ENCODE data around the gene PNMT.
"Not testable (repeated sequence)": the region's sequence is repeated elsewhere in the genome, so short reads cannot be mapped to it uniquely, and the experiment has no call there.

The PNMT gene

DNA sequence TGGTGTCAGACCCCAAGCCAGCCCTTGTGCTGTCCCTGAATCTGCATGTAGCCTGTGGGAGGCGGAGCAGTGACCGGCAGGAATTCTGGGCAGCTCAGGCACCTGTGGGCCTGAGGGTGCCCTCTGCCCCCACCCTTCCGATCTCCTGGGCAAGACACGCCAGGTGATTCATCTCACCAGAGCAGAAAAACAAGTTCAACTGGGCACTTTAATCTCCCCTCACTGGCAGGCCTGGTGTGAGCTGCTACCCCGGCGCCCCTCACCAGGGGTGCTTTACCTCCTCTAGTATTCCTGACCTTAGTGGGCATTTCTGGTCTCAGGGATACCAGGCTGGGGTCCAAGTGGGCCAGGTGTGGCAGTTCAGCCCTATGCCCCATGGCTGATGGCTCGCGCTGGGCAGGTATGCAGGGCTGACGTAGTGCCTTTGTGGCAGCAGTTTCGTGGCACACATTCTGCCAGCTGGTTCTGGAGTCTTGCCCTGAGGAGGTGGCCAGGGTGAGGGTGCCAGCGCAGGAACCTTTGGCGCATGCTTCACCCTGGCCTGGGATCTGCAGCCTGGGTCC is 37.6 kb downstream of the PNMT start:
- Histone ChIP-seq H3K4me1 (ENCODE audit: control insufficient read depth, insufficient read depth, low read length, poor library complexity, severe bottlenecking) (peaks cover 8% of the 10 kb centered on the region), H3K4me3 (ENCODE audit: extremely low read depth, insufficient read depth, low read length, poor library complexity, severe bottlenecking) (no peak overlapping the region), H3K27ac (ENCODE audit: low read depth, low read length, severe bottlenecking) (no peak overlapping the region), H3K36me3 (ENCODE audit: control insufficient read depth, insufficient read depth, low read length) (peaks cover 44% of the 10 kb centered on the region), H3K9me3 (ENCODE audit: control insufficient read depth, low read length) (no peaks in the 10 kb centered on the region)
- WGBS, 2 experiments (ENCODE audit: insufficient coverage in 2 of 2): 91 to 97% methylated on average over 12 of the region's 12 CpGs

DNA sequence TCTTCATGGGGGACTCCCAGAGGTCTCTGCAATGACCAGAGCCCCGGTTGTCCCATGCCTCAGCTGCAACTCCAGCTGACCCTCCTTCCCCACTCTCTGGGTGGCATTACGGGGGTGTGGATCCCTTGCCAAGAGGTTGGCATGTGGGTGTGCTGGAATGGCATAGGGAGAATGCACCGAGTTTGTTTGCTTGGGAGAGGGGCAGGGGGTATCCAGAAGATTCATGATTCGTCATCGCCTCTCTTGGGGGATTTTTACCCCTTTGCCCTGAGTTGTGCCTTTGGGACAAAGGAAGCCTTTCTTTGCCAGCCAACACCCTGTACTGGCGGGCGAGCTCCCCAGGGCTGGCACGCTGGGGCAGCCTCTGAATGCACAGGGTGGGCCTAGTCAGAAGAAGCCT is 38.1 kb downstream of the PNMT start:
- Histone ChIP-seq H3K4me3 (ENCODE audit: extremely low read depth, insufficient read depth, low read length, poor library complexity, severe bottlenecking) (no peak overlapping the region), H3K9me3 (ENCODE audit: control insufficient read depth, low read length) (no peaks in the 10 kb centered on the region), H3K4me1 (ENCODE audit: control insufficient read depth, insufficient read depth, low read length, poor library complexity, severe bottlenecking) (peaks cover 3% of the 10 kb centered on the region), H3K36me3 (ENCODE audit: control insufficient read depth, insufficient read depth, low read length) (peaks cover 46% of the 10 kb centered on the region), H3K27ac (ENCODE audit: low read depth, low read length, severe bottlenecking) (no peak overlapping the region)
- 93 to 96% methylated on average over 3 to 4 of the region's 8 CpGs for WGBS, 2 experiments (ENCODE audit: insufficient coverage in 2 of 2)

DNA sequence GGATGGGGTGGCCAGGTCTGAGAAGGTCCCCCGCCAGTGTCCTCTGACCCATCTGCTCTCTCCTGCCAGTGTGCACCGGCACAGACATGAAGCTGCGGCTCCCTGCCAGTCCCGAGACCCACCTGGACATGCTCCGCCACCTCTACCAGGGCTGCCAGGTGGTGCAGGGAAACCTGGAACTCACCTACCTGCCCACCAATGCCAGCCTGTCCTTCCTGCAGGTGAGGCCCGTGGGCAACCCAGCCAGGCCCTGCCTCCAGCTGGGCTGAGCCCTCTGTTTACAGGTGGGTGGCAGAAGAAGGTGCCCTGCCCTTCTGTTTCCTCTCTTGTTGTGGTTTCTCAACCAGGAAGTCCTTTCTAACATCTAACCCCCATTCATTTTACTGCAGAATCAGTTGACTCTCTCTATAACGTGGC is 38.7 kb downstream of the PNMT start:
- Histone ChIP-seq H3K36me3 (ENCODE audit: control insufficient read depth, insufficient read depth, low read length) (peaks cover 50% of the 10 kb centered on the region), H3K27ac (ENCODE audit: low read depth, low read length, severe bottlenecking) (no peak overlapping the region), H3K4me3 (ENCODE audit: extremely low read depth, insufficient read depth, low read length, poor library complexity, severe bottlenecking) (no peak overlapping the region), H3K9me3 (ENCODE audit: control insufficient read depth, low read length) (no peaks in the 10 kb centered on the region), H3K4me1 (ENCODE audit: control insufficient read depth, insufficient read depth, low read length, poor library complexity, severe bottlenecking) (no peaks in the 10 kb centered on the region)
- WGBS, 2 experiments (ENCODE audit: insufficient coverage in 2 of 2): 92 to 97% methylated on average over 6 to 7 of the region's 7 CpGs

DNA sequence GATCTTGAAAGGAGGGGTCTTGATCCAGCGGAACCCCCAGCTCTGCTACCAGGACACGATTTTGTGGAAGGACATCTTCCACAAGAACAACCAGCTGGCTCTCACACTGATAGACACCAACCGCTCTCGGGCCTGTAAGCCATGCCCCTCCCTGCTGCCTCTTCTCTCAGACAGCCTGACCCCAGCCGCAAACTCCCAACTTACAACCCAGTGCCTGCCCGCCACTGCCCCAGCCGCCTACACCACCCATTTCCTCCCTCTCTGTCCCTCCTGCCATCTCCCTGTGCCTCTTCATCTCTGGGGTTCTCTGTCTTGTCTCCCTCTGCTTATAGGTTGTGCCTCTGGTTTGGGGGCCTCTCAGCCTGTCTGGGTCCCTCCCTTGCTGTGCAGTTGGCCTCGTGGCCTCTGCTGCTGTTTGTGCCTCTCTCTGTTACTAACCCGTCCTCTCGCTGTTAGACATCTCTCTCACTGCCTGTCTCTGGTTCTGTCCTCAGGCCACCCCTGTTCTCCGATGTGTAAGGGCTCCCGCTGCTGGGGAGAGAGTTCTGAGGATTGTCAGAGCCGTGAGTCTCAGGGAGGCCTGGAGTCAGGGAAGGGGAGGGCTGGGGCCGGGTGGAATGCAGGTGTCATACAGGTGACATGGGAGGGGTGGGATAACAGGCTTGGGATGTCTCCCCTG is 41.2 kb downstream of the PNMT start:
- Histone ChIP-seq H3K4me1 (ENCODE audit: control insufficient read depth, insufficient read depth, low read length, poor library complexity, severe bottlenecking) (no peaks in the 10 kb centered on the region), H3K36me3 (ENCODE audit: control insufficient read depth, insufficient read depth, low read length) (peaks cover 60% of the 10 kb centered on the region), H3K9me3 (ENCODE audit: control insufficient read depth, low read length) (no peaks in the 10 kb centered on the region), H3K27ac (ENCODE audit: low read depth, low read length, severe bottlenecking) (no peak overlapping the region), H3K4me3 (ENCODE audit: extremely low read depth, insufficient read depth, low read length, poor library complexity, severe bottlenecking) (no peak overlapping the region)
- WGBS, 2 experiments (ENCODE audit: insufficient coverage in 2 of 2): 93 to 94% methylated on average over 12 of the region's 14 CpGs

DNA sequence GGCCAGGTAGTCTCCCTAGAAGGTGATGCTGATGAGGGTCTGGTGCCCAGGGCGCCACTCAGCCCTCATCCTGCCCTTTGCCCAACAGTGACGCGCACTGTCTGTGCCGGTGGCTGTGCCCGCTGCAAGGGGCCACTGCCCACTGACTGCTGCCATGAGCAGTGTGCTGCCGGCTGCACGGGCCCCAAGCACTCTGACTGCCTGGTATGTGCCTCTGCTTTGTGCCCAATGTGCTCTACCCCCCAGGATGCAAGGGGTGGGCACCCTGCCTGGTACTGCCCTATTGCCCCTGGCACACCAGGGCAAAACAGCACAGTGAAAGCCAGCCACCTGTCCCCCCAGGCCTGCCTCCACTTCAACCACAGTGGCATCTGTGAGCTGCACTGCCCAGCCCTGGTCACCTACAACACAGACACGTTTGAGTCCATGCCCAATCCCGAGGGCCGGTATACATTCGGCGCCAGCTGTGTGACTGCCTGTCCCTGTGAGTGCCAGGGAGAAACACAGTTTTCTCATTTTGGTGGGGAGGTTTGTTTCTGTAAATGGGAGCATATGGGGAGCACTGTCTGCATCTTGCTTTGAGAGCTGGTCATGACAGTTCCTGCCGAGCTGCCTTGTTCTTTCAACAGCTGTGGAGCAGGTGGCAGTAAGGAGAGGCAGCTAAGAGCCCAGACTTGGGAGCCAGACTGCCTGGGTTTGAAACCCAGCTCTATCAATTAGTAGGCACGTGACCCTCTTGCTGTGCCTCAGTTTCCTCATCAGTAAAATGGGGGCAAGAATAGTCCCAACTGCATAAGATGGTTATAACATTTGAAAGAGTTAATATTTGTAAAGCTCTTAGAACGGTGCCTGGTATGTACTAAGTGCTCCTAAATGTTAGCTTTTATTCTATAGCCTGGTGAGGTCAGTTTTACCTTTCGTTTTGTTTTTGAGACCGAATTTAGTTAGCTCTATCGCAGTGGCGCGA is 42.0 kb downstream of the PNMT start:
- Histone ChIP-seq H3K4me1 (ENCODE audit: control insufficient read depth, insufficient read depth, low read length, poor library complexity, severe bottlenecking) (no peaks in the 10 kb centered on the region), H3K27ac (ENCODE audit: low read depth, low read length, severe bottlenecking) (no peak overlapping the region), H3K4me3 (ENCODE audit: extremely low read depth, insufficient read depth, low read length, poor library complexity, severe bottlenecking) (no peak overlapping the region), H3K9me3 (ENCODE audit: control insufficient read depth, low read length) (no peaks in the 10 kb centered on the region), H3K36me3 (ENCODE audit: control insufficient read depth, insufficient read depth, low read length) (peaks cover 68% of the 10 kb centered on the region)
- WGBS, 2 experiments (ENCODE audit: insufficient coverage in 2 of 2): 97% methylated on average over 17 to 20 of the region's 20 CpGs

DNA sequence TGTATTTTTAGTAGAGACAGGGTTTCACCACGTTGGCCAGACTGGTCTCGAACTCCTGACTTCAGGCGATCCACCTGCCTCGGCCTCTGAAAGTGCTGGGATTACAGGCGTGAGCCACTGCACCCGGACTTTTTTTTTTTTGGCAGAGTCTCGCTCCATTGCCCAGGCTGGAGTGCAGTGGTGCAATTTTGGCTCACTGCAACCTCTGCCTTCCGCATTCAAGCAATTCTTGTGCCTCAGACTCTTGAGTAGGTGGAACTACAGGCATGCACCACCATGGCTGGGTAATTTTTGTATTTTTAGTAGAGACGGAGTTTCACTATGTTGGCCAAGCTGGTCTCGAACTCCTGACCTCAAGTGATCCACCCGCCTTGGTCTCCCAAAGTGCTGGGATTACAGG is 42.8 kb downstream of the PNMT start:
- H3K9me3 ChIP-seq (ENCODE audit: control insufficient read depth, low read length); H3K27ac ChIP-seq (ENCODE audit: low read depth, low read length, severe bottlenecking); H3K4me1 ChIP-seq (ENCODE audit: control insufficient read depth, insufficient read depth, low read length, poor library complexity, severe bottlenecking); H3K4me3 ChIP-seq (ENCODE audit: extremely low read depth, insufficient read depth, low read length, poor library complexity, severe bottlenecking): not testable (repeated sequence)
- WGBS, 2 experiments (ENCODE audit: insufficient coverage in 2 of 2): 90% methylated on average over 11 of the region's 11 CpGs
- peaks cover 72% of the 10 kb centered on the region for H3K36me3 ChIP-seq (ENCODE audit: control insufficient read depth, insufficient read depth, low read length)

DNA sequence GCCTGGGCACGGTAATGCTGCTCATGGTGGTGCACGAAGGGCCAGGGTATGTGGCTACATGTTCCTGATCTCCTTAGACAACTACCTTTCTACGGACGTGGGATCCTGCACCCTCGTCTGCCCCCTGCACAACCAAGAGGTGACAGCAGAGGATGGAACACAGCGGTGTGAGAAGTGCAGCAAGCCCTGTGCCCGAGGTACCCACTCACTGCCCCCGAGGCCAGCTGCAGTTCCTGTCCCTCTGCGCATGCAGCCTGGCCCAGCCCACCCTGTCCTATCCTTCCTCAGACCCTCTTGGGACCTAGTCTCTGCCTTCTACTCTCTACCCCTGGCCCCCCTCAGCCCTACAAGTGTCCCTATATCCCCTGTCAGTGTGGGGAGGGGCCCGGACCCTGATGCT is 43.6 kb downstream of the PNMT start:
- H3K27ac ChIP-seq (ENCODE audit: low read depth, low read length, severe bottlenecking): no peak overlapping the region
- H3K4me1 ChIP-seq (ENCODE audit: control insufficient read depth, insufficient read depth, low read length, poor library complexity, severe bottlenecking): no peaks in the 10 kb centered on the region
- no peak overlapping the region for H3K4me3 ChIP-seq (ENCODE audit: extremely low read depth, insufficient read depth, low read length, poor library complexity, severe bottlenecking)
- H3K36me3 ChIP-seq (ENCODE audit: control insufficient read depth, insufficient read depth, low read length): peaks cover 78% of the 10 kb centered on the region
- 89 to 98% methylated on average over 8 to 9 of the region's 10 CpGs for WGBS, 2 experiments (ENCODE audit: insufficient coverage in 2 of 2)
- no peaks in the 10 kb centered on the region for H3K9me3 ChIP-seq (ENCODE audit: control insufficient read depth, low read length)

DNA sequence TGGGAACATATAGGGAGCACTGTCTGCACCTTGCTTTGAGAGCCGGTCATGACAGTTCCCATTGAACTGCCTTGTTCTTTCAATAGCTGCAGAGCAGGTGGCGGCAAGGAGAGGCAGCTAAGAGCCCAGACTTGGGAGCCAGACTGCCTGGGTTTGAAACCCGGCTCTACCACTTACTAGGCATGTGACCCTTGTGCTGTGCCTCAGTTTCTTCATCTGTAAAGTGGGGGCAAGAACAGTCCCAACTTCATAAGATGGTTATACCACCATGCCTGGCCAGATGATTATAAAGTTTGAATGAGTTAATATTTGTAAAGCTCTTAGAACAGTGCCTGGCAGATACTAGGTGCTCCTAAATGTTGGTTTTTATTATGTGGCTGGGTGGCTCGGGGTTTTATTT is 46.0 kb downstream of the PNMT start:
- H3K4me3 ChIP-seq (ENCODE audit: extremely low read depth, insufficient read depth, low read length, poor library complexity, severe bottlenecking): no peak overlapping the region
- WGBS, 2 experiments (ENCODE audit: insufficient coverage in 2 of 2): 100% methylated on average over 3 of the region's 4 CpGs
- H3K4me1 ChIP-seq (ENCODE audit: control insufficient read depth, insufficient read depth, low read length, poor library complexity, severe bottlenecking): no peaks in the 10 kb centered on the region
- H3K9me3 ChIP-seq (ENCODE audit: control insufficient read depth, low read length): no peaks in the 10 kb centered on the region
- H3K36me3 ChIP-seq (ENCODE audit: control insufficient read depth, insufficient read depth, low read length): peaks cover 76% of the 10 kb centered on the region
- no peak overlapping the region for H3K27ac ChIP-seq (ENCODE audit: low read depth, low read length, severe bottlenecking)

DNA sequence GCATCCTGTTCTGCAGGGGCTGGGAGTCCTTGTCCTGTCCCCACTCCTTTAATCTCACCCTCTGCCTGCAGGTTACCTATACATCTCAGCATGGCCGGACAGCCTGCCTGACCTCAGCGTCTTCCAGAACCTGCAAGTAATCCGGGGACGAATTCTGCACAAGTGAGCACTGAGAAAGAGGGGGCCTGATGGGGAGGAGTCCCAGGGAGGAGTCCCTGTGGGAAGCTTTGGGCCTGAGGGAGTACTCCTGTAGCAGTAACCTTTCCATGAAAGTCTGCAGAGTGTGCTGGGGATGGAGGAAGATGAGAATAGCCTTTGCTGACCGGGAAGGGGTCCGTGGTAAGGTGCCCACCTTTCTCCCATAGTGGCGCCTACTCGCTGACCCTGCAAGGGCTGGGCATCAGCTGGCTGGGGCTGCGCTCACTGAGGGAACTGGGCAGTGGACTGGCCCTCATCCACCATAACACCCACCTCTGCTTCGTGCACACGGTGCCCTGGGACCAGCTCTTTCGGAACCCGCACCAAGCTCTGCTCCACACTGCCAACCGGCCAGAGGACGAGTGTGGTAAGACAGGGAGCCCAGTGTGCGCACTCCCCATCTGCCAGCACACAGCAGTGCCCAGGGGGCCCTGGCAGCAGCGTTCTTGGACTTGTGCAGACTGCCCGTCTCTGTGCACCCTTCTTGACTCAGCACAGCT is 47.3 kb downstream of the PNMT start:
- Histone ChIP-seq H3K4me1 (ENCODE audit: control insufficient read depth, insufficient read depth, low read length, poor library complexity, severe bottlenecking) (no peaks in the 10 kb centered on the region), H3K27ac (ENCODE audit: low read depth, low read length, severe bottlenecking) (no peak overlapping the region), H3K4me3 (ENCODE audit: extremely low read depth, insufficient read depth, low read length, poor library complexity, severe bottlenecking) (no peak overlapping the region), H3K36me3 (ENCODE audit: control insufficient read depth, insufficient read depth, low read length) (peaks cover 76% of the 10 kb centered on the region), H3K9me3 (ENCODE audit: control insufficient read depth, low read length) (no peaks in the 10 kb centered on the region)
- 94% methylated on average over 15 to 18 of the region's 18 CpGs for WGBS, 2 experiments (ENCODE audit: insufficient coverage in 2 of 2)

DNA sequence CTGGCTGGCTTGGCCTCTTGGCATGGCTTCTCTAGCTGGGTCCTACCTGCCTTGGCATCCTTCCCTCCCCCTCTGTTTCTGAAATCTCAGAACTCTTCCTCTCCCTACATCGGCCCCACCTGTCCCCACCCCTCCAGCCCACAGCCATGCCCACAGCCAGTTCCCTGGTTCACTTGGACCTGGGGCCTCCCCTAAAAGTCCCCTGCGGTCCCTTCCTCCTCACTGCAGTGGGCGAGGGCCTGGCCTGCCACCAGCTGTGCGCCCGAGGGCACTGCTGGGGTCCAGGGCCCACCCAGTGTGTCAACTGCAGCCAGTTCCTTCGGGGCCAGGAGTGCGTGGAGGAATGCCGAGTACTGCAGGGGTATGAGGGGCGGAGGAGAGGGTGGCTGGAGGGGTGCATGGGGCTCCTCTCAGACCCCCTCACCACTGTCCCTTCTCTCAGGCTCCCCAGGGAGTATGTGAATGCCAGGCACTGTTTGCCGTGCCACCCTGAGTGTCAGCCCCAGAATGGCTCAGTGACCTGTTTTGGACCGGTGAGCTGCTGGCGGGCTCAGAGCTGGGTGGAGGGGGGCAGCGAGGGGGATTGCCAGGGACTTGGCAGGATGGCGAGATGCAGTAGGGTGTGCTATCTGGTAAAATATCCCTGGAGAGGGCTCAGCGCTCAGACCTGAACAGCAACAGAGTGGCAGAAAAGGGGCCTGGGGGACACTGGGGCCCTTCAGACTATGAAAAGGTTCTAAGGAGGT is 48.0 kb downstream of the PNMT start:
- peaks cover 74% of the 10 kb centered on the region for H3K36me3 ChIP-seq (ENCODE audit: control insufficient read depth, insufficient read depth, low read length)
- no peaks in the 10 kb centered on the region for H3K4me1 ChIP-seq (ENCODE audit: control insufficient read depth, insufficient read depth, low read length, poor library complexity, severe bottlenecking)
- no peak overlapping the region for H3K27ac ChIP-seq (ENCODE audit: low read depth, low read length, severe bottlenecking)
- H3K4me3 ChIP-seq (ENCODE audit: extremely low read depth, insufficient read depth, low read length, poor library complexity, severe bottlenecking): no peak overlapping the region
- WGBS, 2 experiments (ENCODE audit: insufficient coverage in 2 of 2): 95 to 100% methylated on average over 6 to 15 of the region's 15 CpGs
- H3K9me3 ChIP-seq (ENCODE audit: control insufficient read depth, low read length): no peaks in the 10 kb centered on the region
